Neural progenitor cell (in vitro differentiated cells): ENCODE data around the gene LAMP1.

Experiments used
- EZH2 ChIP-seq: fragments of 200-600 bp; sonication (generic); IDR thresholded peaks from 2 replicates; pipeline ENCODE4 v1.6.1; 2017; ENCODE audit warnings: antibody characterized with exemption, mild to moderate bottlenecking, moderate library complexity
- TF ChIP-seq, protein P1 (sequence below): fragments of 200-600 bp; sonication (generic); IDR thresholded peaks from 2 replicates; pipeline ENCODE4 v1.5.1; 2017; ENCODE audit warnings: antibody characterized with exemption, mild to moderate bottlenecking

- TF ChIP-seq, protein P1, sequence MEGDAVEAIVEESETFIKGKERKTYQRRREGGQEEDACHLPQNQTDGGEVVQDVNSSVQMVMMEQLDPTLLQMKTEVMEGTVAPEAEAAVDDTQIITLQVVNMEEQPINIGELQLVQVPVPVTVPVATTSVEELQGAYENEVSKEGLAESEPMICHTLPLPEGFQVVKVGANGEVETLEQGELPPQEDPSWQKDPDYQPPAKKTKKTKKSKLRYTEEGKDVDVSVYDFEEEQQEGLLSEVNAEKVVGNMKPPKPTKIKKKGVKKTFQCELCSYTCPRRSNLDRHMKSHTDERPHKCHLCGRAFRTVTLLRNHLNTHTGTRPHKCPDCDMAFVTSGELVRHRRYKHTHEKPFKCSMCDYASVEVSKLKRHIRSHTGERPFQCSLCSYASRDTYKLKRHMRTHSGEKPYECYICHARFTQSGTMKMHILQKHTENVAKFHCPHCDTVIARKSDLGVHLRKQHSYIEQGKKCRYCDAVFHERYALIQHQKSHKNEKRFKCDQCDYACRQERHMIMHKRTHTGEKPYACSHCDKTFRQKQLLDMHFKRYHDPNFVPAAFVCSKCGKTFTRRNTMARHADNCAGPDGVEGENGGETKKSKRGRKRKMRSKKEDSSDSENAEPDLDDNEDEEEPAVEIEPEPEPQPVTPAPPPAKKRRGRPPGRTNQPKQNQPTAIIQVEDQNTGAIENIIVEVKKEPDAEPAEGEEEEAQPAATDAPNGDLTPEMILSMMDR = no peak
- TF ChIP-seq EZH2 = no peak
Observed at GRCh38 chr13:113291129-113291528, 5.9 kb upstream of the LAMP1 start.
